HK-2 (cell line): ENCODE measurements around the gene ZHX3.
A peak's percentile ranks its signal among the peaks of the same experiment; 100 is the strongest.

Experiments
- DNase-seq: peaks from one replicate; pipeline ENCODE4 v3.0.0-alpha.2; 2018; ENCODE audit not compliant: unreplicated experiment

The ZHX3 gene

DNA sequence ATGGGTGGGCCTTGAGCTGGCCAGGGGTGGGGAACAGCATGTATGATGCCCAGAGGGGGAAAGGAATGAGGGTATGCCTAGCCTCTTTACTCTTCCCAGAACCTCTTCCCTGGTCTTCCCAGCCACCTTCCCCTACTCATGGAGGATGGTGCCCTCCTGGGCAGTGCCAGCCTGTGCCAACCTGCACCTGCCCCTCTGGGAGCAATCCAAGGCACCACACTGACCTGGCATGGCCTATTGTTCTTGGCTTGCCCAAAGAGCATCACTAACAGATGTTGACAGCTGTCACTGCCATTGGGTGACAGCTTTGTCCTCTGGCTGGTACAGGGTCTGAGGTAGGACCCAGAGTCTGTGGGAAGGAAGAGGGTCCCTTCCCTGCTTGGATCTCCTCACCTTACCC, 36.0 kb upstream of the ZHX3 start:
- no peak for DNase-seq

- no peak for DNase-seq
These were observed 35.1 kb upstream of the ZHX3 start for GRCh38 chr20:41352666-41353065.

DNA sequence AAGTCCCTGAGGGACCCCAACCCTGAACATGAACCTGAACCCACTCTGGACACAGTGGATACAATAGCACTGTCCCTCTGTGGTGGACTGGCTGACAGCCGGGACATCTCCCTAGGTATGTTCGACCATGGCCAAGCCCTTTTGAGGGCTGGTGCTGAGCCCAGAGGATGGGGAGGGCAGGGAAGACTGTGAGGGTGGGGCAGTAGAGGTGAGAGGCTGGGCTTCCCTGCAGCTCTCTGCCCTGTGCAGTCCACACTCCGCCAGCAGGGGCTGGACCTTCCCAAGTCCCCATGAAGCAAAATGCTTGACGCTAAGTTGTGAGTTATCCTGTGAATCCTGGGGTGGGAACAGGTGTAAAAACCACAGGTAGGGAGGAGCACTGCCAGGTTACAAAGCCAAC, 34.6 kb upstream of the ZHX3 start:
- no peak for DNase-seq

GRCh38 chr20:41350408-41350962, 33.0 kb upstream of the ZHX3 start:
- DNase-seq = no peak

GRCh38 chr20:41349943-41350342, 32.4 kb upstream of the ZHX3 start:
- no peak for DNase-seq

DNA sequence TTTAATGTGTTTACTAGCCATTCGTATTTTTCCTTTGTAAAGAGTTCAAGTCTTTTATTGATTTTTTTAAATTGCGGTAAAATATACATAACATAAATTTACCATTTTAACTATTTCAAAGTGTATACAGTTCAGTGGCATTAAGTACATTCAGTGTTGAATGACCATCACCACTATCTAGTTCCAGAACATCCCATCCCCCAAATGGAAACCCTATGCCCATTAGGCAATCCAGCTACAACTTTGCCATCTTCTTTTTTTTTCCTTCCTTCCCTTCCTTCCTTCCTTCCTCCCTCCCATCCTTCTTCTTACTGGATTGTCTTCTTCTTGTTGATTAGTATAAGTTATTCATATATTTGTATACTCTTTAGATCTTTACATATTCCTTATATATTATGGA, 31.7 kb upstream of the ZHX3 start:
- no peak for DNase-seq

DNA sequence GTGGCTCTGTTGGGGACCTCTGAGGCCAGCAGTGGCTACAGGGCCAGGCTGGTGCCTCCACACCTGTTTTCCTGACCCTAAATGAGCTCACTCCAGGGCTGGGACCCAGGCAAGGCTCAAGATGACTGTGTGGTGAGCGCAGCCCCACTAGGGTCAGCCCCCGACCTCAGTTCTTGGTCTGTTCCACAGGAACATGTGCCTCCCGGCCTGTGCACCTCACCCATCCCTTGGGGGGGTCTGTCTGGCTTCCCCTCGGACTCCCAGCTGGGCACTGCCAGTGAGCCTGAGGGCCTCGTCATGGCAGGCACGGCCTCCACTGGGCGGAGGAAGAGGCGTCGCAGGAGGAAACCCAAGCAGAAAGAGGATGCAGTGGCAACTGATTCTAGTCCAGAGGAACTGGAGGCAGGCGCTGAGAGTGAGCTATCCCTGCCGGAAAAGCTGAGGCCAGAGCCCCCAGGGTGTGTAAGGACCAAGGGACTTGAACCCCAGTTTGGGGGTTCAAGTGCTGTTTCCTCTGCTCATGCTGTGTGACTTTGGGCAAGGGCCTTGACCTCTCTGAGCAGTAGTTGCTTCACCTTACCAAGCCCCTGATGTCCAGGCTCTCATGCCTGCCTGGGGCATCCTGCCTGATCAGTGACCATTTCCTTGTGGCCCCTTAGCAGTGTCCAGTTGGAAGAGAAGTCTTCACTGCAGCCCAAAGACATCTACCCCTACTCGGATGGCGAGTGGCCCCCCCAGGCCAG, 31.1 kb upstream of the ZHX3 start:
- DNase-seq = no peak

DNA sequence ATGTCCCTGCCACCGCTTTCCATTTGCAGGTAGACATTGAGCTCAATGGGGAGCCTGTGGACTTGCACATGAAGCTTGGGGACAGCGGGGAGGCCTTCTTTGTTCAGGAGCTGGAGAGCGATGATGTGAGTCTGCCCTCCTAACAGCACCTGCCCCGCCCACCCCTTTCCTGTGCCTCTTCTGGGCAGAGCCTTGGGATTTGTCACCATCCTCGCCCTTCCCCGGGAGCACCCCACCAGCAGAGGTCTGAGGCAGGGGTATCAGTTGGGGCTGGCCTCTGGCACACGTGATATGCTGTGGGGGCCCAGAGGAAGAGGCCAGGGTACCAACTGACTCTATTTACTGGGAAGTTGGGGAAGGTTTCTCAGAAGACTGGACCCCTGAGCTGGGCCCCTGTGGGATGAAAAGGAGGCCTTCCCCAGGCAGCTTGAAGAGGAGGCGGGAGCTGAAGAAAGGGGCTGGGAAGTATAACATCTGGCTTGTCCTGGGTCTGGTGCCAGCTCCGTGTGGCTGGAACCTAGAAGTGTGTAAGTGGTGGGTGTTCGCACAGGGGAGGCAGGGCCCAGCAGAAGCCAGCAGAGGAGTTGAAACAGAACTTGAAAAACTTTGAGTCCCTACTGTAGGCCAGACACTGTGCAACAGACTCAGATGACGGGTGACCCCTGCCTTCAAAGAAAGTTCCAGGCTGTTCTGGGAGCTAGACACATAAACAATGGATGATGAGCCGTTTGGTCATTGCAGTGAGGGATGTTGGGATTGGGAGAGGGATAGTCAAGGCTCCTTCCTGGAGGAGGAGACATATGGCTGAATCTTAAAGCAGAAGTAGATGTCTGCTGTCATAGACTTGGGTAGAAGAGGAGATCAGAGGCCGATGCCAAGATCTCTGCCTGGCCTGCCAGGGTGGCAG, 30.2 kb upstream of the ZHX3 start:
- DNase-seq = no peak

- no peak for DNase-seq
These were observed 28.2 kb upstream of the ZHX3 start for GRCh38 chr20:41345729-41346067.

GRCh38 chr20:41344938-41345728, 27.6 kb upstream of the ZHX3 start:
- DNase-seq = no peak

- DNase-seq = no peak
These were observed 26.9 kb upstream of the ZHX3 start for GRCh38 chr20:41344477-41344876.

DNA sequence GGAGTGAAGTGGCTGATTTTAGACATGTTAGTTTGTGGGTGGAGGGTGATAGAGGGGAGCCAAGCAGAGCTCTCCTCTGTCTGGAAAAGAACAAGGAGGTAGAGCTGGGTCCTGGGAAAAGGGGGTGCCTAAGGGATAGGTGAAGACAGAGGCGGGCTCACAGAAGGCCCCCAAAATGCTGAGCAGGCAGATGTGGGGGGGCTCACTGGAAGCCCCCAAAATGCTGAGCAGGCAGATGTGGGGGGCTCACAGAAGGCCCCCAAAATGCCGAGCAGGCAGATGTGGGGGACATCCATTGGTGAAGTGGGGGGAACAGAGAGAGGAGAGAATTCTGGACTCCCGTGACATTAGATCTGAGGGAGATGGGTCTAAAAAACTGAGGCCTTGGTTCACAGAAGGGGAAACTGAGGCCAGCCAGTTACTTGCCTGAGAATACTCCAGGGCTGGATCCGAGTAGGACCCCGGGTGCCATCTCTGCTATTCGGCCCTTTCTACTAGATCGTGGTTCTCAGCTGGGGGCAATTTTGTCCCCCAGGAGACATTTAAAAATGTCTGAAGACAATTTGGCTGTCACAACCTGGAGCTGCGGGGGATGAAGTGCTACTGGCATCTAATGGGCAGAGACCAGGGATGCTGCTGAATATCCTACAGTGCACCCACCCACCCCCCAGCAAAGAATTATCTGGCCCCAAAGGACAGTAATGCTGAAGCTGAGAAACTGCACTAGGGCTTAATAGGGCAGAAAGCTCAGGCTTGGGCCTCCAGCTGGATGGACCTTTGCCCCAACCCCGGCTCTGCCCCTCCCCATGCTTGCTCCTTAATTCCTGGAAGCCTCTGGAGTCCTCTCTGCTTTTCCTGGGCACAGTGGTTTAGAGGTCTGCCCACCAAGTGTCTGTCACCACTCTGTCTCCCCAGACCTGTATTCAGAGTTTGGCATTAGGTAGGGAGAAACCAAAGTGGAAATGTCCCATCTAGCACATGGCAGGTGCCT, 25.2 kb upstream of the ZHX3 start:
- no peak for DNase-seq

DNA sequence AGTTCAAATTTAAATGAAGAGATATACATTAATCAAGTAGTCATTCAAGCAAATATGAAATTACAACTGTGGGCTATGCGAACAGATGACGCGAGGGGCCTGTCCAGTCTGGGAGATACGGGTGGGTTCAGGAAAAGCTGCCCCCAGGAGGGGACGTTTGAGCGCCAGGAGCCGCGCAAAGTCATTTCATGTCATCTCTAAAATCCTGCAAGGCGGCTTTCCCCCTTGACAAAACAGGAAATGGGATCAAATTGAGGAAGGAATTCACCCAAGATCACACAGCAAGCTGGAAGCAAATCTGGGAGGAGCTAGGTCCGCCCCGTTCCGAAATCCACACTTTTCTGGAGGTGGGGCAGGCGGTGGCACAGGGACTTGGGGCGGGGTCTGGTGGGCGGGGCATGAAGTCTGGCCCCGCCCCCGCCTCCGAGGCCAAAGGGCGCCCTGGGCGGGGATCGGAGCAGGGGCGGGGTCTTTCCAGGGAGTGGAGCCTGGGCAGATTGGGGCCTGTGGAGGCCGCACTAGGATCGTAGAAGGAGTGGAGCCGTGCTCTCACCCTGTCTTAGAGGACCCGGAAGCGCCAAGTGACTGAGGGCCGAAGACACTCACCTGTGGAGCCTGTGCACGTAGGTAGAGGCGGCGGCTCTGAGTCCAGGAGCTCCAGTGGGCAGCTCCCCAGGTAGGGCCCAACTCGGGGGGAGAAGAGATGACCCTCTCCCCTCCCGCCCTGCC, 23.0 kb upstream of the ZHX3 start, which contains the start of gene LPIN3:
LPIN3 (plus strand) TSS at position 495 of the 729 bp plus-strand sequence. CDS start 4,983 bp downstream, outside the sequence.
- DNase-seq = peak; percentile 99

- DNase-seq = peak; percentile 94
These were observed 22.4 kb upstream of the ZHX3 start for GRCh38 chr20:41339957-41340326.

- DNase-seq = no peak
These were observed 19.4 kb upstream of the ZHX3 start for GRCh38 chr20:41336711-41337492.

- no peak for DNase-seq
These were observed 18.1 kb upstream of the ZHX3 start for GRCh38 chr20:41335591-41335990.

- DNase-seq = no peak
These were observed 17.2 kb upstream of the ZHX3 start for GRCh38 chr20:41334443-41335421.

DNA sequence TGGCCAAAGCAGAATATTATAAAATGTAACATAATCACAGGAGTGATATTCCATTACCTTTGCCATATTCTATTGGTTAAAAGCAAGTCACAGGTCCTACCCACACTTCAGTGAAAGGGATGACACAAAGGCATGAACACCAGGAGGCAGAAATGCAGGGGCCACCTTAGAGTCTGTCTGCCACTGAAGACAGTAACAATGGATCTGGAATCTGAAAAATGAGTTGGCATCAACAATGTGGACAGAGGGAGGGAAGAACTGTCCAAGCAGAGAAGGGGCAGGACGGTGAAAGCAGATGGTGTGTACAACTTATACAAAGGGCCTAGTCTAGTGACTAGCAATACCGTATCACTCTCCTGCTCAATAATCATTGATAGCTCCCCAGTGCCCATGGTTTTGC, 16.5 kb upstream of the ZHX3 start:
- DNase-seq = no peak
